ENCODE measurements around the gene MED8.
A peak's percentile ranks its signal among the peaks of the same experiment; 100 is the strongest.

MED8 gene, protein sequence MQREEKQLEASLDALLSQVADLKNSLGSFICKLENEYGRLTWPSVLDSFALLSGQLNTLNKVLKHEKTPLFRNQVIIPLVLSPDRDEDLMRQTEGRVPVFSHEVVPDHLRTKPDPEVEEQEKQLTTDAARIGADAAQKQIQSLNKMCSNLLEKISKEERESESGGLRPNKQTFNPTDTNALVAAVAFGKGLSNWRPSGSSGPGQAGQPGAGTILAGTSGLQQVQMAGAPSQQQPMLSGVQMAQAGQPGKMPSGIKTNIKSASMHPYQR
- total RNA-seq = 12.2 reads per million, percentile 36 among the genes with 10 or more reads in this experiment

DNA sequence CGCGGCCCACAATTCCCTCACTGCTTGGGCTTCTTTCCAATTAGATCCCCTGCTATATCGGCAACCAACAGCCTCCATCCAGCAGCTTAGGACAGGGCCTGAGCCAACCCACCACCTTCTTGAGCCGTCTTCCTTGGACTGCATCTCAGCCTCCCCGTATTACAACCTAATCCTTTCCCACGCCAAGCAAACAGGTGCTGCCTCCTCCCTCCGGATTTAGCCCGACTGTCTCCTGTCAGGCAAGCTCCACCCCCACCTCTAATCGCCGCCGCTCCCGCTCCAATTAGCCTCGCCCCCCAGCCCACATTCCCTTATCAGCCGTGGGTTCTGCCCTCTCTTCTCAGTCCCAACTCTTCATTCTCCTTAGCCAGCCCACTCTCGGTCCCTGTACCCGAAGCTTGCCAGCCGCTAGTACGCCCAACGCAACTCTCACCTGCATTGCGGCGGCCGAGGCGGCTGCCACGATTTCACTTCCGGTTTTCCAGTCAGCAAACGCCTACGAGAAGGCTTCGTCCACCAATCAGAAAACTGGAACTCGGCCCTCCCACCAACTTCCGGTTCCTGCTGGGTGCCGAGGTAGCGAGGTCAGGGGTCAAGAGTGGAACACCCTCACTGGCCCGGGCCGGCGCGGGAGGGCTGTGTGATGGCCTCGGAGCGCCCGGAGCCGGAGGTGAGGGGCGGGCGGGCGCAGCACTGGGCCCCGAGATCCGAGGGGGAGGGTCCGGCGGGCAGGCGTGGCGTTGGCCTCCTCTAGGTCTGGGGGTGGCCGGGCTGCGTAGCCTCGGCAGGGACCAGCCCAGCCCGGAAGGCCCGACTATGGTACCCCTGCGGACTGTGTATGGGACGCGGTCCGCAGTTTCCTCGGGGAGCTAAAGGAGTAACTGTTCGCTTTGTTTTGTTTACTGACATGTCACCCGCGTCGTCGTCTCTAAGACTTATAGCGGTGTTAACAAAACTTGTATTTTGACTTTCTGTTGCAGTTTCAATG, at the start of gene MED8, which contains the start of gene SZT2:
MED8 (minus strand) TSS at position 475 of the 988 bp plus-strand sequence; CDS start at position 439, 36 bp downstream.
SZT2 (plus strand) TSS at position 574 of the 988 bp plus-strand sequence; CDS start at position 644, 70 bp downstream.
- peak; percentile 90 for DNase-seq

DNA sequence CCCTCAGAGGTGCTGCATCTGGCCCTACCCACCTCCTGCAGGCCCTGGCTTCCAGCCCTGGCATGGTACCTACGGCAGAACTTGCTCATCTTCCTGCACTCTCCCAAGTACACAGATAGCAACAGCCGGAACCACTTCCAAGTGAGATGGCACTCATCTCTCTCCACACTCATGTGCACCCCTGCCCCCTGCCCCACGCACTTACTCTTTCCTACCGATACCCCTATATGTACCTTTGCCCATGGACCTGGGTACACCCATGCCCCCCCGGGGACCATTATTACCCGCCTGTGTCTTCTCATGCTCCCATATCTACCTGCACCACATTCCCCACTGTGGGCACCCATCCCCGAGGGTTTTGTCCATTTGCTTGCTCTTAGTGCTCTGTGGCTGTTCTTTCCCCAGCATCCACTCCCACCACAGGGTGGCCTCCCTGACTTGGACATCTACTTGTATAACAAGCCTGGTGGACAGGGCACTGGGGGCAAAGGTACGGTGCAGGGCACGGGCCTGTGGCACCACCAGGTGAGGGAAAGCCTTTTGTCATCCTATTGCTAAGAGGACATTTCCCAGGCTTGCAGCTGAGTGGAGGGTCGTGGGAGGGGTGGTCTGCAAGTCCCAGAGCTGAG, 49.5 kb upstream of the MED8 start:
- DNase-seq = no peak

DNA sequence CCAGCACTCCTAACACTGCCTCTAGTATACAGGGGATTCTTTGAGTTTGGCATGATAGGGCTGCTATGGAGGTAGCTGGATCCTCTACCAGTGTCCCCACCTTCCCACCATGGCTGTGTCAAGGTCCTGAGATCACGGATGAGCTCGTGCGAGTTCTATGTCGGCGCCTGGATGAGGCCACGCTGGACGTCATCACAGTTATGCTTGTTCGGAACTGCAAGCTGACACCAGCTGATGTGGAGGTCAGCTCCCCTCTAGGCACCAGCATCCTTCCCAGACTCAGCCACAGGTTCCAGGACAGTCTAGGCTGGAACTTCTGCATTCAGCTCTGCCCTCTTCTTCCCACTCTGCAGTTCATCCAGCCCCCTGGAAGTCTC, 49.0 kb upstream of the MED8 start:
- no peak for DNase-seq

DNA sequence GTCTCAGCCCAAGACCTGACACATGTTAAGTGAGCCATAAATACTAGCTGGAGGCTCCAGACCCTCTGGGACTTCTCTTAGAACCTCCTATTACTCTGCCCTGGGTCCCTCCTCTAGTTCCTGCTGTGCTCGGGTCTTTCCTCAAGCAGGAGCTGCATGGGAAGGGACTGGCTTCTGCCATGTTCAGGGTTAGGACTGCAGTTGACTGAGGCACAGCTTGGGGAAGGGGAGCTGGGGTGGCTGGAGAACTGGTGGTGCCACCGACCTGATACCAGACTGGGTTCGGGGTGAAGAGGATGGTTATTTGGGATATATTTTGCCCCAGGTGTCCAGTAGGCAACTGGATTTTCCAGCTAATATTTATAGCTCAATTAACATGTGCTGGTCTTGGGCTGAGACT, 48.4 kb upstream of the MED8 start:
- no peak for DNase-seq

DNA sequence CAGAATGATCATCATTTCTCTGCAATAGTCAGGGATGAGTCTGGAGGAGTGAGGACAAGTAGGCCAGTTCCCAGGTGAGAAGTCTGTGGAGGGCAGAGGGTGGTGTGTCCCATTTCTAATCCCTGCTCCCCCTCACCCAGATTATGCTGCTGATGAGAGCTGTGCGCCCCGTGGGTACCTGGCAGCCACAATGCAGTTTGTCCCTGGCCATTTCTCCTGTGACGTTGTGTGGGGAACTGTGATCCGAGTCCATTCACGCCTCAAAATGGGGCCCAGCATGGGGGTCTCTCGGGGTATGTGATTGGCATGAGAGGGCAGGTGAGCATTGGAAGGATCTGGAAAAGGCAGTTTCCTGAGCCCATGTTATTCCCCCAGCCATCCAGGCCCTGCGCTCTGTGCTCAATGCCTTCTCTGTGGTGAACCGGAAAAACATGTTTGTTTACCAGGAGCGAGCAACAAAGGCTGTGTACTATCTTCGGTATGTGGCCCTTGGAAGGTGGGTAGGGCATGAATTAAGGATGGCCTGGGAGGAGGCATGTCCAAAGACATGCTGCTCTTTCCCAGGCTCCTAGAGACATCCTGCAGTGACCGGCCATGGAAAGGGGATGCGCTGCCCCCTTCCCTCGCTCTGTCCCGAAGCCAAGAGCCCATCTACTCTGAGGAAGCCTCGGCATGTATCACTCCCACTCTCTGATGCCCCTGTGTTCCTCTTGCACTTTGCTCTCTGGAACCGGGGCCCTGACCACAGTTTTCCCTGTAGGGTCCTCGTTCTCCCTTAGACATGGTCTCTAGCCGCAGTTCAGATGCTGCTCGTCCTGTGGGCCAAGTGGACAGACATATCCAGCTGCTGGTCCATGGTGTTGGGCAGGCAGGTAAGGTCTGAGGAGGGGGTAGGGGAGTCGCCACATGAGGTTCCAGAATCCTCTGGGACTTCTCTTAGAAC, 47.7 kb upstream of the MED8 start:
- DNase-seq = no peak

DNA sequence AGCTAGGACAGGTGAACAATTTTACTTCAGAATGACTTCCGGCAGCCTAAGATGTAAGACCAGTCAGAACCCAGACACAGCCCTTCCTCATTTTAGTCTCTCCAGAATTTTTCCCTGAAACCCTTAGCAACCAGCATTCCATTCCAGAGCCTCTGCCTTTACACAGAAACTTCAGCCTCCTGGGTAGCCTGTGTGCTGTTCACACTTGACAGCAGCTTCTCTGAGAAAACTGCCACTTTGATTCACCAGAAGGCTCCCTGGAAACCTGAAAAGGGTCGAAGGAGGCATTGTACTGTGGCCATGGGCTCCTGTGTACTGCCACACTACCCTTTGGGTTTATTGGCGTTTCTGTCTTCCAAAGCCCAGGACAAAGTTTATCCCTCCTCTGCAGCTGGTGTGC, 46.8 kb upstream of the MED8 start:
- DNase-seq = no peak

DNA sequence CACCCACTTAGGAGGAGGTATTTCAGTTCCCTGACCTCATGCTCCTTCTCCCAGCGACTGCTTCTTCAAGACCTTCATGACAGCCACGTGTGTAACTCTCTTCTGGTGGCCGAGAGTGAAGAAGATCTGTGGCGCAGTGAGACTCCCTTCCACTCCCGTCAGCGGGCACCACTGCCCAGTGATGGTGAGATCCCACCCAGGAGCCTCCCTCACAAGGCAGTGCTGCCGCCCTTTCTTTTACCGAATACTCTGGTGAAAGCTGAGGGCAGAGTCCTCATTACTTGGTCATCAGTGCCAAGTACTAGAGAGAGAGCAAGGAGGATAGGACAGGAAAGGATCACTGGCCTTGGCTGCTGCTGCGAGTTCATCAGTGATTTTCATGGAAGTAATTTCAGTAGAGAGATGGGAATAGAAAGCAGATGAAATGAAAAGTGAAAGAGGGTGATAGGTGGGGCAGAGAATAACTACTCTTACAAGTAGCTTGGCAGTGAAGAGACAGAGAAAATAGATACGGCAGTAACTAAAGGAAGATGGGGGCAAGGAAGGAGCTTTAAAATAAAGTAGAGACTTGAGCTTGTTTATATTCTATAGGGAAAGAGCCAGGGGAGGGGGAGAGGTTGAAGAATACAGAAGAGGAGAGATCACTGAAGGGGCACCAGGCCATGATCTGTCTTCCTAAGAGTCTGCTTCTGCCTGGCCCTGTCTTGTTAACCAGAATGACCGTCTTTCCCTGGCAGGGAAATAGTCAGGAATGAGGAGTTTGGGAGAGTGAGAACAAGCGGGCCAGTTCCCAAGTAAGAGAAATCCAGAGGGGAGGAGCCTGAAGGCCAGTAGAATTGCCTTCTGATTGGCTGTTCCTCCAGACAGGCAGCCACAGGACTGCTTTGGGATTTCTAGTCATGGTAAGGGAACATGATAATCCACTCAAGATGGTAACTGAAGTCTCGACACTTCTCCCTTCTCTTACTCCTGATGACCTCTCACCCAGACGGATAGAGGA, 45.8 kb upstream of the MED8 start:
- no peak for DNase-seq

DNA sequence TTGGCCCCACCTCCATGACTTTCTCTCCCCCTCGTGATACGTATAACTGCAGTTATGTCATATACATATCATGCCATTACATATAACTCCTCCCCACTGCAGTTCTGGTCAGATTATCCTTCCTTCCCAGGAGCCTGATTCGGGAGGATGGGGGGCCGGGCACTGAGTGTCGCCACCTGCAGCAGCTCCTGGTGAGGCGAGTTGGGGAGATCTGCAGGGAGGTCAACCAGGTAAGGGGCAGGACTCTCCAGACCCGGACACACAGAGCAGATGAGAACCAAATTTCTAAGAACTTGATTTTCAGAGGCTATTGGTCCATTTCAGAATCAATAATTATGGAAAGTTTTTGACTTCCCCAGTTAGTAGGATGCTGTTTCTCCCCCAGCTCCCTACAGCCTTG, 44.7 kb upstream of the MED8 start:
- no peak for DNase-seq

DNA sequence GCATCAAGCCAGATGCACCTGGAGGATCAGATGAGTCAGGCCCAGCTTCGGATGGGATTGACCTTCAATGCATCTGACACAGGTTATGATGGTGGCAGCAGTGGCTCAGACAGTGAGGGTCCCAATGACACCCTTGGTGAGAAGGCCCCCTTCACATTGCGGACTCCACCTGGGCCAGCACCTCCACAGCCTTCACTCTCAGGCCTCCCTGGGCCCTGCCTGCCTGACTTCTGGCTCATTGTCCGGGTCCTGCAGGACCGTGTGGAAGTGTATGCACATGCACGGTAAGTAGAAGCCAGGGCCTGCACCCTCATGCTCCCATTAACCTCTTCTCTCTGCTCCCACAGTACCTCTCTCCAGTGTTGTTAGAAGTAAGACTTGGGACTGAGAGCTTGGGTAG, 43.3 kb upstream of the MED8 start:
- DNase-seq = no peak

DNA sequence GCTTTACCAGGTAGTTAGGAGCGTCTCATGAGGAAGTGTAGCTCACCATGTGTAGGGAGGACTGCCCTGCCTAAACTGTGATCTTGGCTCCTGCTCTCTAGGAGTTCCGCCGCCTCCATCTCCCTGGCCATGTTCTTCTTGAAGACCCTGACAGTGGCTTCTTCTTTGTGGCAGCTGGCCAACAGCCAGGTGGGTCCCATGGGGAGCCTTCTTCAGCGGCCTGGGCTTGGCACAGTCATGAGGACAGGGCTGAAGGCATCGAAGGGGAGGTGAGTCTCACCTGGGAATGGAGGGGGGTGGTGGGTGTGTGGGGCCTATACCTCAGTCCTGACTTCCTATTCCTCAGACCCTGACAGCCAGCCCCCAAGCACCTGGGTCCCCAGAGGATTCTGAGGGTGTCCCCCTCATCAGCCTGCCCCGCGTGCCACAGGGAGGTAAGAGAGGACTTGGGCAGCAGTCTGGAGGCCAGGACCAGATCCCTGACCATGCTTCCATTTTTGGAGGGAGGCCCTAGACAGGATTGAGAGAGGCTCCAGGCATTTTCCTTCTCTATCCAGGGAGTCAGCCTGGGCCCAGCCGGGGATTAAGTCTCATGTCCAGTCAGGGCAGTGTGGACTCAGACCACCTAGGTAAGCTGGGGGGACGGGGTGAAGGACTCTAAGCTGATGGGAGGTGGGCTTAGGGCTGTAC, 42.7 kb upstream of the MED8 start:
- DNase-seq = no peak

DNA sequence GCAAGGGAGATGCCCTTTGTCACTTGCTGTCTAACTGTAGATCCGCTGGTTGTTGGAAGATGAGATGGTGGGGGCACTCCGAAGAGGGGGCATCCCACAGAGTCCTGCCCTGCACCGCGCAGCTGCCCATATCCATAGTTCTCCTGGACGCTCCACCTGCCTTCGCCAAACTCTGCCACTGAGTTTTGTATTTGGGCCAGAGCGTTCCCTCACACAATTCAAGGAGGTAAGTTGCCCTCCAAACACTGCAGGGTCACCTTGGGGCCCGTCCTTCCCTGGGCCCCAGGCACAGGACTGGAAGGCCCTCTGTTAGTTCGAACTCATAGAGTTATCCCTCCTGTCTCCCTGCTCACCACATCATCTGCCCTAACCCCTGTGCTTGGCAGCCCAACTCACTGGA, 42.1 kb upstream of the MED8 start:
- no peak for DNase-seq

DNA sequence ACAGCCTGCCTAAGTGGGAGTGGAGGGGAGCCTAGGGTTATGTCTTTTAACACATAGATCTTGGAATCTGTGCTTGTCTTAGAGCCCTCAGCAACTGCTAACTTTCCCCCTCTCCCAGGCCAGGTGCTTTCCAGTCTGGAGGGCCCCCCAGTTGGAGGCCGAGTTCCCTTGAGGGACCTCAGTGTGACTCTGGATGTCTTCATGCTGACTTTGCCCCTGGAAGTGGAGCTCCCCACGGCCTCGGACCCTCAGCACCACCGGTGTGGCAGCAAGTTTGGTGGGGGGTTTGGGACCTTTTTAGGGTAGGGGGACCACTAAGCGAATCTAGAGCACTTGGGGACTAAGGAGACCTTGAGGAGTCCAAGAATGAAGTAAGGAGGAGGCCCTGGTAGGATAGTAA, 41.2 kb upstream of the MED8 start:
- DNase-seq = no peak

DNA sequence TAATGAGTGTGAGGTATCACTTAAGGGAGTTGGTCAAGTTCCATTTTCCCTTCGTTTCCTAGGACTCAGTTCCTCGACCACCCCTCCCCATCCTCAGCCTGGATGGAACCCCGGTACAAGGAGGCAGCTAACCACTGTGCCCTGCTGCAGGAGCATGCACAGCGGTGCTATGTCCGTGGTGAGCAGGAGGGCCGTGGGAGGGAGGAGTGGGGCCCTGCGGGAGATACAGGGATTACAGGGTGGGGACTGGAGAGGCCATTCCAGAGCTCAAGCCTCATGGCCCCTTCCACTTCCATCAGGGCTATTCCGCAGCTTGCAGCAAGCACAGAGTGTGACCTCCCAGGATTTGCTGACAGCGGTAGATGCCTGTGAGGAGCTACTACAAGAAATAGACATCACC, 38.3 kb upstream of the MED8 start:
- DNase-seq = no peak

DNA sequence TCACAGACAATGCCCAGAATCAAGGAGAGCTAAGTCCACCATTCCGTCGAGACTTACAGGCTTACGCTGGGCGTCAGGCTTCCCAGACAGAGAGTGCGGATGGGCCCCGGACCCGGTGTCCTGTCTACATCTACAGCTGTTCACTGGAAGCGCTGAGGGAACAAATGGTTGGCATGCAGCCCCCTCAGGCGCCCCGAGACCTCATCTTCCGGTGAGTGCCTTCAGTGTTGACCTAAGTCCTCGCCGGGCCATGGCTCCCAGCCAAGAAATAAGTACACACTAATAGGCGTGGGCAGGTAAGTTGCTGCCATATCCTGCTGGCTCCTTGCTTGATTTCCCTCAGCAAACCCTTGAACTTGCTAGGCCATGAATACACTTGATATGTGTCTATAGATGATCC, 37.9 kb upstream of the MED8 start:
- DNase-seq = no peak

DNA sequence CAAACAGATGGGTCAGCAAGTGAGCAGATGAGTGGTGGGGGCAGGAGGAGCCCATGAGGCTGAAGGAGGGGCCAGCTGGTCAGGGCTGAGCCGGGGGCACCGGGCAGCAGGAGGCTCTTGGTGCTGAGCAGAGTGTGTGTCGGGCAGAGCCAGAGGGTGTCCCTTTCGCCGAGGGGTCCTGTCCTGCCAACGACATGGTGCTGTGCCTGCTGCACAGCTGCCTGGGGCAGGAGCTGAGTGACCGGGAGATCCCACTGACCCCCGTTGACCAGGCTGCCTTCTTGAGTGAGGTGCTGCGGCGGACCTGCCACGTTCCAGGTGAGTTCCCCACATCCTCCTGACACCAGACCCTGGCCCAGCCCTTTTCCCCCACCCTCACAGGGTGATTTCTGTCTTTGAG, 36.6 kb upstream of the MED8 start:
- DNase-seq = no peak

DNA sequence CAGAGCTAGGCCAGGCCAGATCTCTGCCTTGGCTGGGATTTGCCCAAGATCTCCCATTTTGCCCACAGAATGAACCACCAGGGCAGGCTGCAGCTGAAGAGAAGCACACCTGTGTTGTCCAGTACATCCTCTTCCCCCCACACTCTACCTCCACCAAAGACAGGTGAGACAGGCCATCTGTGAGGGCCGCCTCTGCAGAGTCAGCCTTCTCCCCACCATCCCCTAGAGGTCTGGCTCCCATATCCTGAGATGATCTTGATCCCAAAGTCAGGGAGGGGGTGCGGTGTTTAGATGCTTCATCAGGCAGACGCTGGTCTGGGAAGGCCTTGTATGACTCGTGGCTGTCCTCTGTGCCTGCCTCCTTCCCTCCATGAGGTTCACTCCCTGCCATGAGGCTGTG, 35.4 kb upstream of the MED8 start:
- DNase-seq = no peak

DNA sequence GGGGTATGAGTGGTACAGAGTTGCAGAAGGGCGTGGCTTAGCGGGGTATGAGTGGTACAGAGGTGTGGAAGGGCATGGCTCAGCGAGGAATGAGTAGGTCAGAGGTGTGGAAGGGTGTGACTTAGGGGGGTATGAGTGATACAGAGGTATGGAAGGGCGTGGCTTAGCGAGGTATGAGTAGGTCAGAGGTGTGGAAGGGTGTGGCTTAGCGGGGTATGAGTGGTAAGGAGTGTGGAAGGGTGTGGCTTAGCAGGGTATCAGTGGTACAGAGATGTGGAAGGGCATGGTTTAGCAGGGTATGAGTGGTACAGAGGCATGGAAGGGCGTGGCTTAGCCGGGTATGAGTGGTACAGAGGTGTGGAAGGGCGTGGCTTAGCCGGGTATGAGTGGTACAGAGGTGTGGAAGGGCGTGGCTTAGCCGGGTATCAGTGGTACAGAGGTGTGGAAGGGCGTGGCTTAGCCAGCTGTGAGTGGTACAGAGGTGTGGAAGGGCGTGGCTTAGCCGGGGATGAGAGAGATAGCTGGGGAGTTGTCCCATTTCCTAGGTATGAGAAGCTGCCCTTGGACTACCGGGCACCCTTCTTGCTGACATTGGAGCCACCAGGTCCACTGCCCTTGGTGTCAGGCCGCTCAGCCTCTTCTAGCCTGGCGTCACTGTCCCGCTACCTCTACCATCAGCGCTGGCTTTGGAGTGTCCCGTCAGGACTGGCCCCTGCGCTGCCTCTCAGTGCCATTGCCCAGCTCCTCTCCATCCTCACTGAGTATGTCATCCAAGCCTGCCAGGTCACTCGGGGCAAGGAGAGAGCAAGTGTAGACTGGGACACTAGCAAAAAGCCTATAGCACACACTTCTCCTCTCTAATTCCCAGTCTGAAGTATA, 34.3 kb upstream of the MED8 start:
- DNase-seq = no peak

DNA sequence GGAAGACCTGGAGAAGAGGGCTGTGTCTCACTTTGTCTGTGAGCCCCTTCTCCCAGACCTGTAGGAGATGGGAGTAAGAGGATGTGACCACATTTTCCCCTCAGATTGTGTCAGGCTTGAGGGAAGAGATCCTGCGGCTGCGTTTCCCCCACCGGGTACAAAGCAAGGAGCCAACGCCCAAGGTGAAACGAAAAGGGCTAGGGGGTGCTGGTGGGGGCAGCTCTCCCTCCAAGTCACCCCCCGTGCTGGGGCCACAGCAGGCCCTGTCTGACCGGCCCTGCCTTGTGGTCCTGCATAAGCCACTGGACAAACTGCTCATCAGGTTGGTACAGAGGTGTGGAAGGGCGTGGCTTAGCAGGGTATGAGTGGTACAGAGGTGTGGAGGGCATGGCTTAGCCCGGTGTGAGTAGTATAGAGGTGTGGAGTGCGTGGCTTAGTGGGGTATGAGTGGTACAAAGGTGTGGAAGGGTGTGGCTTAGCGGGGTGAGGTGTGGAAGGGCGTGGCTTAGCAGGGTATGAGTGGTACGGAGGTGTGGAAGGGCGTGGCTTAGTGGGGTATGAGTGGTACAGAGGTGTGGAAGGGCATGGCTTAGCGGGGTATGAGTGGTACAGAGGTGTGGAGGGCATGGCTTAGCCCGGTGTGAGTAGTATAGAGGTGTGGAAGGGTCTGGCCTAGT, 33.5 kb upstream of the MED8 start:
- no peak for DNase-seq

All from effector CD4-positive, alpha-beta T cell (primary cell).